ENCODE measurements around the gene MIDN. TPM values are rescaled to one million over a fixed set of nuclear protein-coding genes. Genes with fewer than 3 reads are reported as not detected.
A peak's percentile ranks its signal among the peaks of the same experiment; 100 is the strongest.

MIDN gene
- total RNA-seq, 2 donors from 2014 or later: 80.1 to 124 TPM

GRCh38 chr19:1254081-1254527 lies 5.7 kb downstream of the MIDN start:
- ATAC-seq (ENCODE audit: insufficient number of reproducible peaks, low FRiP score, low read depth): no peak
- Histone ChIP-seq H3K27ac (peak overlapping the region; percentile 99), H3K36me3 (peaks cover 39% of the 10 kb centered on the region), H3K4me1 (ENCODE audit: control insufficient read depth in 1 of 2, low read depth in 2 of 2) (peaks cover 41 to 58% of the 10 kb centered on the region in 2 donors), H3K9me3 (no peaks in the 10 kb centered on the region), H3K4me3 (peak overlapping the region; percentile 99), H3K27me3 (replicated peaks; ENCODE audit: insufficient read depth) (no peaks in the 10 kb centered on the region)
- no peak for TF ChIP-seq CTCF (IDR thresholded peaks at IDR 0.05)
- no peak for DNase-seq (ENCODE audit: low spot score)

- H3K27ac ChIP-seq: peak overlapping the region; percentile 99
- peaks cover 45 to 63% of the 10 kb centered on the region in 2 donors for H3K4me1 ChIP-seq (ENCODE audit: control insufficient read depth in 1 of 2, low read depth in 2 of 2)
- TF ChIP-seq CTCF (IDR thresholded peaks at IDR 0.05): no peak
- no peak for ATAC-seq (ENCODE audit: insufficient number of reproducible peaks, low FRiP score, low read depth)
- no peaks in the 10 kb centered on the region for H3K27me3 ChIP-seq (replicated peaks; ENCODE audit: insufficient read depth)
- H3K9me3 ChIP-seq: no peaks in the 10 kb centered on the region
- peak overlapping the region; percentile 99 for H3K4me3 ChIP-seq
- H3K36me3 ChIP-seq: peaks cover 39% of the 10 kb centered on the region
- no peak for DNase-seq (ENCODE audit: low spot score)
These were observed 6.3 kb downstream of the MIDN start for GRCh38 chr19:1254530-1255185.

GRCh38 chr19:1255186-1256161 lies 7.1 kb downstream of the MIDN start:
- no peak overlapping the region for H3K4me3 ChIP-seq
- H3K27ac ChIP-seq: peak overlapping the region; percentile 99
- no peaks in the 10 kb centered on the region for H3K9me3 ChIP-seq
- H3K4me1 ChIP-seq (ENCODE audit: control insufficient read depth in 1 of 2, low read depth in 2 of 2): peaks cover 53 to 71% of the 10 kb centered on the region in 2 donors
- no peaks in the 10 kb centered on the region for H3K27me3 ChIP-seq (replicated peaks; ENCODE audit: insufficient read depth)
- DNase-seq (ENCODE audit: low spot score) (no peak), ATAC-seq (ENCODE audit: insufficient number of reproducible peaks, low FRiP score, low read depth) (no peak)
- TF ChIP-seq CTCF (IDR thresholded peaks at IDR 0.05): no peak
- peaks cover 39% of the 10 kb centered on the region for H3K36me3 ChIP-seq

- H3K9me3 ChIP-seq: no peaks in the 10 kb centered on the region
- no peak for TF ChIP-seq CTCF (IDR thresholded peaks at IDR 0.05)
- H3K4me3 ChIP-seq: no peak overlapping the region
- no peaks in the 10 kb centered on the region for H3K27me3 ChIP-seq (replicated peaks; ENCODE audit: insufficient read depth)
- peak overlapping the region in 1 of 2 donors; percentile 34 for H3K27ac ChIP-seq
- ATAC-seq (ENCODE audit: insufficient number of reproducible peaks, low FRiP score, low read depth) (no peak), DNase-seq (ENCODE audit: low spot score) (no peak)
- H3K4me1 ChIP-seq (ENCODE audit: control insufficient read depth in 1 of 2, low read depth in 2 of 2): peaks cover 61 to 77% of the 10 kb centered on the region in 2 donors
- H3K36me3 ChIP-seq: peaks cover 39% of the 10 kb centered on the region
These were observed 8.5 kb downstream of the MIDN start for GRCh38 chr19:1256646-1257474.

All from thoracic aorta (tissue), 2 donors.